HepG2 (cell line): Measurements from ENCODE around the gene PYCARD. TPM values are rescaled to one million over a fixed set of nuclear protein-coding genes. Genes with fewer than 3 reads are reported as not detected.

Source experiments
- AKNA ChIP-seq: sonication (generic); formaldehyde crosslinking; IDR thresholded peaks from 2 replicates; pipeline ENCODE4 v1.4.0; 2020; ENCODE audit warnings: missing genetic modification reagents, borderline replicate concordance
- ASH2L ChIP-seq: fragments of 300-600, 200-600 bp; sonication (generic); IDR thresholded peaks from 2 replicates; pipeline ENCODE4 v1.7.0; 2017; ENCODE audit warnings: low read depth, mild to moderate bottlenecking, moderate library complexity, mixed read lengths, low read length; ENCODE audit not compliant: insufficient read length
- ATAD3A ChIP-seq: sonication (generic); formaldehyde crosslinking; IDR thresholded peaks from 2 replicates; pipeline ENCODE4 v1.4.0; 2020; ENCODE audit warnings: missing genetic modification reagents
- ATF1 ChIP-seq: IDR thresholded peaks from 2 replicates; pipeline ENCODE4 v1.6.1; 2016; ENCODE audit warnings: mild to moderate bottlenecking, control low read depth
- MED1 ChIP-seq: sonication (generic); formaldehyde crosslinking; IDR thresholded peaks from 2 replicates; pipeline ENCODE4 v1.4.0; 2020; ENCODE audit warnings: missing genetic modification reagents
- MED13 ChIP-seq: sonication (generic); formaldehyde crosslinking; IDR thresholded peaks from 2 replicates; pipeline ENCODE4 v1.5.0; 2020; ENCODE audit warnings: missing genetic modification reagents
- NFKB2 ChIP-seq: sonication (generic); formaldehyde crosslinking; IDR thresholded peaks from 2 replicates; pipeline ENCODE4 v1.4.0; 2020; ENCODE audit warnings: missing genetic modification reagents, borderline replicate concordance
- NONO ChIP-seq, 2 experiments: fragments of 450-650 bp in 1 of 2; sonication (generic) in 1 of 2; formaldehyde crosslinking in 1 of 2; IDR thresholded peaks in 1 of 2; conservative IDR thresholded peaks in 1 of 2; 2 replicates each; pipeline versions ENCODE4 v1.6.1 to v1.8.0; 2017 to 2022; ENCODE audit warnings: mild to moderate bottlenecking in 1 of 2, missing genetic modification reagents in 1 of 2, moderate library complexity in 1 of 2
- PHF8 ChIP-seq: sonication (generic); formaldehyde crosslinking; IDR thresholded peaks from 2 replicates; pipeline ENCODE4 v1.5.0; 2020; ENCODE audit warnings: missing genetic modification reagents
- POLR2AphosphoS2 ChIP-seq: IDR thresholded peaks from 2 replicates; pipeline ENCODE4 v1.6.1; 2011; ENCODE audit warnings: low read depth, low read length, improper control_type of control experiment
- YY1 ChIP-seq: IDR thresholded peaks from 2 replicates; pipeline ENCODE4 v1.6.1; 2011; ENCODE audit warnings: low read length, low read depth, moderate library complexity, mild to moderate bottlenecking; ENCODE audit not compliant: insufficient read depth, insufficient replicate concordance
- ZNF138 ChIP-seq: sonication (generic); formaldehyde crosslinking; IDR thresholded peaks from 2 replicates; pipeline ENCODE4 v1.5.0; 2020; ENCODE audit warnings: mild to moderate bottlenecking, low read depth, missing genetic modification reagents
- ZNF326 ChIP-seq: sonication (generic); formaldehyde crosslinking; IDR thresholded peaks from 2 replicates; pipeline ENCODE4 v1.4.0; 2020; ENCODE audit warnings: missing genetic modification reagents, borderline replicate concordance
- ZNF329 ChIP-seq: sonication (generic); formaldehyde crosslinking; IDR thresholded peaks from 2 replicates; pipeline ENCODE4 v1.9.0; 2021; ENCODE audit warnings: low read depth, mild to moderate bottlenecking, missing genetic modification reagents
- ZNF552 ChIP-seq: sonication (generic); formaldehyde crosslinking; IDR thresholded peaks from 2 replicates; pipeline ENCODE4 v1.9.0; 2022; ENCODE audit warnings: missing genetic modification reagents, mild to moderate bottlenecking, borderline replicate concordance
- ZNF563 ChIP-seq: sonication (generic); formaldehyde crosslinking; IDR thresholded peaks from 2 replicates; pipeline ENCODE4 v1.8.0; 2022; ENCODE audit warnings: mild to moderate bottlenecking, moderate library complexity, missing genetic modification reagents
- ZSCAN21 ChIP-seq: sonication (generic); formaldehyde crosslinking; IDR thresholded peaks from 2 replicates; pipeline ENCODE4 v1.8.0; 2022; ENCODE audit warnings: mild to moderate bottlenecking, missing genetic modification reagents, moderate library complexity, borderline replicate concordance
- polyA plus RNA-seq, 8 experiments: library from polyadenylated mRNA; depleted of rRNA in 3 of 8; stranded (reverse) in 7 of 8; unstranded in 1 of 8; fragments of >200 nt; fragmentation: Illumina TruSeq in 4 of 8; extraction: Trizol in 4 of 8; gene quantifications; 2 replicates each; pipeline versions ENCODE4 v1.2.1 to v1.2.3, GENCODE V29; 2011 to 2016; ENCODE audit warnings: low read depth in 4 of 8, missing spikeins in 1 of 8, mixed read lengths in 1 of 8; ENCODE audit not compliant: insufficient read depth in 1 of 8
- total RNA-seq, 5 experiments: library from RNA; depleted of rRNA; stranded (reverse); fragments of >200 nt; fragmentation: Illumina TruSeq; extraction: Trizol; gene quantifications; 2 replicates each; pipeline ENCODE4 v1.2.3, GENCODE V29; 2016; ENCODE audit warnings: low read depth in 1 of 5
- TF ChIP-seq, protein P1 (sequence below): sonication (generic); formaldehyde crosslinking; IDR thresholded peaks from 2 replicates; pipeline ENCODE4 v1.5.0; 2020; ENCODE audit warnings: mild to moderate bottlenecking, missing genetic modification reagents, moderate library complexity
- TF ChIP-seq, protein P2 (sequence below): sonication (generic); formaldehyde crosslinking; IDR thresholded peaks from 2 replicates; pipeline ENCODE4 v1.4.0; 2020; ENCODE audit warnings: missing genetic modification reagents
- TF ChIP-seq, protein P3 (sequence below): sonication (generic); formaldehyde crosslinking; IDR thresholded peaks from 2 replicates; pipeline ENCODE4 v1.8.1; 2023; ENCODE audit warnings: mild to moderate bottlenecking, missing genetic modification reagents

Gene PYCARD
- total and polyA plus RNA-seq, 2 of the 13 experiments (the other 11 are each of a cell fraction or from before 2014, with no cell fraction given): 4.8 to 9.2 TPM

- TF ChIP-seq, protein P1, sequence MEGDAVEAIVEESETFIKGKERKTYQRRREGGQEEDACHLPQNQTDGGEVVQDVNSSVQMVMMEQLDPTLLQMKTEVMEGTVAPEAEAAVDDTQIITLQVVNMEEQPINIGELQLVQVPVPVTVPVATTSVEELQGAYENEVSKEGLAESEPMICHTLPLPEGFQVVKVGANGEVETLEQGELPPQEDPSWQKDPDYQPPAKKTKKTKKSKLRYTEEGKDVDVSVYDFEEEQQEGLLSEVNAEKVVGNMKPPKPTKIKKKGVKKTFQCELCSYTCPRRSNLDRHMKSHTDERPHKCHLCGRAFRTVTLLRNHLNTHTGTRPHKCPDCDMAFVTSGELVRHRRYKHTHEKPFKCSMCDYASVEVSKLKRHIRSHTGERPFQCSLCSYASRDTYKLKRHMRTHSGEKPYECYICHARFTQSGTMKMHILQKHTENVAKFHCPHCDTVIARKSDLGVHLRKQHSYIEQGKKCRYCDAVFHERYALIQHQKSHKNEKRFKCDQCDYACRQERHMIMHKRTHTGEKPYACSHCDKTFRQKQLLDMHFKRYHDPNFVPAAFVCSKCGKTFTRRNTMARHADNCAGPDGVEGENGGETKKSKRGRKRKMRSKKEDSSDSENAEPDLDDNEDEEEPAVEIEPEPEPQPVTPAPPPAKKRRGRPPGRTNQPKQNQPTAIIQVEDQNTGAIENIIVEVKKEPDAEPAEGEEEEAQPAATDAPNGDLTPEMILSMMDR (CRISPR knock-in tag): peak; percentile 4
- TF ChIP-seq ZNF563: no peak; the same call in 1 of the 2 replicates
- no peak; the same call in 1 of the 2 replicates for TF ChIP-seq ZNF326 (CRISPR knock-in tag)
- peak; percentile 68 for TF ChIP-seq ZNF329 (CRISPR knock-in tag)
- TF ChIP-seq MED13 (CRISPR knock-in tag): peak; percentile 90; the same call in 1 of the 2 replicates
- TF ChIP-seq ATAD3A: peak; percentile 95
- TF ChIP-seq, protein P2, sequence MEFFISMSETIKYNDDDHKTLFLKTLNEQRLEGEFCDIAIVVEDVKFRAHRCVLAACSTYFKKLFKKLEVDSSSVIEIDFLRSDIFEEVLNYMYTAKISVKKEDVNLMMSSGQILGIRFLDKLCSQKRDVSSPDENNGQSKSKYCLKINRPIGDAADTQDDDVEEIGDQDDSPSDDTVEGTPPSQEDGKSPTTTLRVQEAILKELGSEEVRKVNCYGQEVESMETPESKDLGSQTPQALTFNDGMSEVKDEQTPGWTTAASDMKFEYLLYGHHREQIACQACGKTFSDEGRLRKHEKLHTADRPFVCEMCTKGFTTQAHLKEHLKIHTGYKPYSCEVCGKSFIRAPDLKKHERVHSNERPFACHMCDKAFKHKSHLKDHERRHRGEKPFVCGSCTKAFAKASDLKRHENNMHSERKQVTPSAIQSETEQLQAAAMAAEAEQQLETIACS (CRISPR knock-in tag): no peak
- TF ChIP-seq AKNA (CRISPR knock-in tag): peak; percentile 87
- TF ChIP-seq YY1: peak; percentile 94
- TF ChIP-seq MED1 (CRISPR knock-in tag): peak; percentile 61
- TF ChIP-seq NFKB2 (CRISPR knock-in tag): peak; percentile 94
- peak; percentile 96 for TF ChIP-seq PHF8 (CRISPR knock-in tag)
- TF ChIP-seq ATF1: peak; percentile 51; the same call in 1 of the 2 replicates
- TF ChIP-seq POLR2AphosphoS2: peak; percentile 99
- TF ChIP-seq, protein P3, sequence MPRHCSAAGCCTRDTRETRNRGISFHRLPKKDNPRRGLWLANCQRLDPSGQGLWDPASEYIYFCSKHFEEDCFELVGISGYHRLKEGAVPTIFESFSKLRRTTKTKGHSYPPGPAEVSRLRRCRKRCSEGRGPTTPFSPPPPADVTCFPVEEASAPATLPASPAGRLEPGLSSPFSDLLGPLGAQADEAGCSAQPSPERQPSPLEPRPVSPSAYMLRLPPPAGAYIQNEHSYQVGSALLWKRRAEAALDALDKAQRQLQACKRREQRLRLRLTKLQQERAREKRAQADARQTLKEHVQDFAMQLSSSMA (CRISPR knock-in tag): peak; percentile 89
- peak; percentile 99 for TF ChIP-seq NONO (IDR thresholded peaks at IDR 0.05)
- TF ChIP-seq NONO (CRISPR knock-in tag; conservative IDR thresholded peaks at IDR 0.05): peak; percentile 90
- no peak; the same call in 1 of the 2 replicates for TF ChIP-seq ZSCAN21 (CRISPR knock-in tag)
- peak; percentile 95 for TF ChIP-seq ASH2L
- peak; percentile 37; the same call in 1 of the 2 replicates for TF ChIP-seq ZNF552 (CRISPR knock-in tag)
- peak; percentile 89 for TF ChIP-seq ZNF138
Measured at GRCh38 chr16:31179747-31180459, 22.7 kb downstream of the PYCARD start, which contains the start of gene FUS (continued).
